ENCODE results near the gene HOXA2.

HOXA2 gene

GRCh38 chr7:27134392-27134791, 31.9 kb upstream of the HOXA2 start:
- no peak for ATAC-seq (replicated peaks)

DNA sequence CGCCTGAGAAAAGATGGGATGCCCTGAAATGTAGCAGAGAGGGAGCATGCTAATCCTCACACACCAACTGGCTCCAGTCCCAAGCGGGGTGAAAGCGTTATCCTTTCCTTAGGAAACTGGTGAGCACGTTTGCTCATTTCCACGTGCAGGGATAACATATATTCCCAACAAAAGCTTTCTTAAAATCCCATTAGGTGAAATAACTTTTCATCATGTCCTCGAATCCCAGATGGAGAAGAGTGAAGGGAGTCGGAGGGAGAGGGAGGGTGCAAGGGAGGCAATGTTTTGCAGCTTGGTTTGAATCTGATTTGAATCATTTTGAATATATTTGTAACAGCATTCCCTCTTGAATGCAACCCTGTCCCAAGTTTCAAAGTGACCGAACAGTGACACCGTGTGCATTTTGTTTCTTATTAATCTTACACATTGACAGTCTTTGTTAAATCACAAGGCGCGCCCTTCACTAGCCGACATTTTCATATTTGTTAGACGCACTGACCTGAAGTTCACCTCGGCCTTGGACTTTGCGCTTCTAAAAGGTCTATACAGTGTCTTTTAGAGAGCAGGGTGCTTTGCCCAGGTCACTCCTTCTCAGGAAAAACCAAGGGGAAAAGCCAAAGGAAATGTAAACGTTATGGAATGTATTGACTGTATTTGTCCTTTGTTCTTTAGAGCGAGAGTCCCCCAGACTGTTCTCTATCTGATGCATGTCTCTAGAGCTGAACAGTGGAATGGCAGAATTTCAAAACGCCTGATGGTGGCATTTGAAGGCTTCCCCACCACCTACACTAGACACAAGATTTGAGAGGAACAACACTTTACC, 31.1 kb upstream of the HOXA2 start:
- no peak for ATAC-seq (replicated peaks)
- Mint-ChIP-seq H3K9me3 (no peaks in the 10 kb centered on the region), H3K27ac (no peak overlapping the region), H3K27me3 (peaks cover 67 to 70% of the 10 kb centered on the region in 2 donors), H3K36me3 (ENCODE audit: insufficient read depth) (peaks cover 6% of the 10 kb centered on the region), H3K4me3 (no peak overlapping the region), H3K4me1 (ENCODE audit: low read depth in 2 of 2) (no peaks in the 10 kb centered on the region)
- no peak for DNase-seq

More at GRCh38 chr7:27134392-27134791, 31.9 kb upstream of the HOXA2 start:
- H3K36me3 Mint-ChIP-seq (ENCODE audit: insufficient read depth) = peaks cover 6% of the 10 kb centered on the region
- H3K27ac Mint-ChIP-seq = no peak overlapping the region
- H3K9me3 Mint-ChIP-seq = no peaks in the 10 kb centered on the region
- H3K27me3 Mint-ChIP-seq = peaks cover 64 to 66% of the 10 kb centered on the region in 2 donors
- H3K4me3 Mint-ChIP-seq = no peak overlapping the region
- H3K4me1 Mint-ChIP-seq (ENCODE audit: low read depth in 2 of 2) = no peaks in the 10 kb centered on the region
- DNase-seq = no peak

DNA sequence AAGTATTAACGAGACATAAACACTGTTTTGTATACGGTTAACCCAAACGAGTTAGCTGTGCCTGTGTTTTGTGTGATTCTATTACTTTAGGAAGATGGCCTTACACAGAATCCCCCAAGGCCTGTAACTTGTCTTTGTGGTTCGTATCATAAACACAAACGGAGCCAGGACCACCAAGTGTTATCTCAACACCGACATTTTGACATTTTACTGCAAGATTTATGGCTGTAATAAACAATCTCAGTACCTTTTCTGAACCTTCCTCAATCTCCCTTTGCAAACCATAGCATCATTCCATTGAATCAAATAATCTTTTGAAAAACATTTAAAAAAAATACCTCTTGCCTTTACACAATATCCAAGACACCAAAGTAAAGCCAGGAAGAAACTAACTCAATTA, 30.5 kb upstream of the HOXA2 start:
- Mint-ChIP-seq H3K4me1 (ENCODE audit: low read depth in 2 of 2) (no peaks in the 10 kb centered on the region), H3K4me3 (no peak overlapping the region), H3K27me3 (peaks cover 65 to 68% of the 10 kb centered on the region in 2 donors), H3K9me3 (no peaks in the 10 kb centered on the region), H3K36me3 (ENCODE audit: insufficient read depth) (peaks cover 6% of the 10 kb centered on the region), H3K27ac (no peak overlapping the region)
- DNase-seq = no peak
- no peak for ATAC-seq (replicated peaks)

GRCh38 chr7:27132214-27132613, 29.7 kb upstream of the HOXA2 start:
- Mint-ChIP-seq H3K9me3 (no peaks in the 10 kb centered on the region), H3K4me3 (peak overlapping the region in 1 of 2 donors; percentile 25), H3K36me3 (ENCODE audit: insufficient read depth) (peaks cover 6% of the 10 kb centered on the region), H3K27me3 (peaks cover 65 to 68% of the 10 kb centered on the region in 2 donors), H3K4me1 (ENCODE audit: low read depth in 2 of 2) (no peaks in the 10 kb centered on the region), H3K27ac (no peak overlapping the region)
- DNase-seq (no peak), ATAC-seq (replicated peaks) (no peak)

- ATAC-seq (replicated peaks) = no peak
- Mint-ChIP-seq H3K4me3 (peak overlapping the region; percentile 59 to 65), H3K27me3 (peaks cover 65 to 70% of the 10 kb centered on the region in 2 donors), H3K27ac (peak overlapping the region in 1 of 2 donors; percentile 6), H3K9me3 (no peaks in the 10 kb centered on the region), H3K36me3 (ENCODE audit: insufficient read depth) (peaks cover 6% of the 10 kb centered on the region), H3K4me1 (ENCODE audit: low read depth in 2 of 2) (no peaks in the 10 kb centered on the region)
- DNase-seq = no peak
Observed at GRCh38 chr7:27131390-27131819, 28.9 kb upstream of the HOXA2 start.

- Mint-ChIP-seq H3K27ac (peak within 1 kb of the TSS in 1 of 2 donors; percentile 6), H3K9me3 (no peaks in the 10 kb centered on the region), H3K36me3 (ENCODE audit: insufficient read depth) (peaks cover 6% of the 10 kb centered on the region), H3K4me1 (ENCODE audit: low read depth in 2 of 2) (no peaks in the 10 kb centered on the region), H3K4me3 (peak within 1 kb of the TSS; percentile 61 to 65), H3K27me3 (peaks cover 65 to 70% of the 10 kb centered on the region in 2 donors)
- ATAC-seq (replicated peaks) = peak; percentile 93
- peak; percentile 65 to 76 (median 74) for DNase-seq
Observed at GRCh38 chr7:27130540-27131389, 28.3 kb upstream of the HOXA2 start, which contains the start of gene HOXA4. HOXA4 (minus strand) TSS chr7:27130757; CDS start chr7:27130733, 24 bp downstream.

DNA sequence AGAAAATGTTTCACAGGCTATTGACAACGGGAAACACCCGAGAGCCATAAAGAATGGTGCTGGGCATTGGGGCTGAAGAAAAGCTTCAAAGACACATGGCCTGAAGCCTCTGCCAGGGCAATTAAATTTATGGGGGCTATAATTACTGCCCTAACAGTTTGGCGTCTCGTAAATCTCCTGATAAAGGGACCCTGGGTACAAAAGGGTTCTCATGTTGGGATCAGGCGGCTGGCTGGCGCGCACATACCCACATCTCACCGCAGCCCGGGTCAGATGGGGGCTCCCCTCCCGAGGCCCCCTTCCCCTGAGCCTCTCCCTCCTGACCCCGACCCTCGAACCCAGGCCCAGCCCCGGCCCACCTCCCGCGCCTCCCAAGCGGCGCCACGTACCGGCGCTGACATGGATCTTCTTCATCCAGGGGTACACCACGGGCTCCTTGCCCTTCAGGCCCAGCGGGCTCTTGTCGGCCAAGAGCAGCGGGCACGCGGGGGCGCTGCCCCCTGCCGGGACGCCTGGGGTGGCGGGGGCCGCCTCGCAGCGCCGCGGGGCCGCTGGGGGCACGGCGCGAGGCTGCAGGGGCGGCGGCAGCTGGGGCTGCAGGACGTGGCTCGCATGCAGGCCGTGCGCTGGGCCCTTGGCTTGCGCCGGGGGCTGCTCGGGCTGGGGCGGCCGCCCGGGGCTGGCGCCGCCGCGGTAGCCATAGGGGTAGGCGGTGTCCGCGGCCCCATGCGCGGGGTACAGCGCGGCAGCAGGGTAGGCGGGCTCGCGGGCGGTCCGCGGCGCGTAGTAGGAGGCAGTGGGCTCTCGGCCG, 27.5 kb upstream of the HOXA2 start:
- Mint-ChIP-seq H3K27me3 (peaks cover 65 to 69% of the 10 kb centered on the region in 2 donors), H3K4me3 (peak overlapping the region; percentile 61 to 65), H3K36me3 (ENCODE audit: insufficient read depth) (peaks cover 6% of the 10 kb centered on the region), H3K27ac (no peak overlapping the region), H3K4me1 (ENCODE audit: low read depth in 2 of 2) (no peaks in the 10 kb centered on the region), H3K9me3 (no peaks in the 10 kb centered on the region)
- DNase-seq (no peak), ATAC-seq (replicated peaks) (peak; percentile 45)

GRCh38 chr7:27128776-27129728, 26.6 kb upstream of the HOXA2 start:
- H3K27ac Mint-ChIP-seq = no peak overlapping the region
- H3K4me3 Mint-ChIP-seq = peak overlapping the region; percentile 61 to 65

DNA sequence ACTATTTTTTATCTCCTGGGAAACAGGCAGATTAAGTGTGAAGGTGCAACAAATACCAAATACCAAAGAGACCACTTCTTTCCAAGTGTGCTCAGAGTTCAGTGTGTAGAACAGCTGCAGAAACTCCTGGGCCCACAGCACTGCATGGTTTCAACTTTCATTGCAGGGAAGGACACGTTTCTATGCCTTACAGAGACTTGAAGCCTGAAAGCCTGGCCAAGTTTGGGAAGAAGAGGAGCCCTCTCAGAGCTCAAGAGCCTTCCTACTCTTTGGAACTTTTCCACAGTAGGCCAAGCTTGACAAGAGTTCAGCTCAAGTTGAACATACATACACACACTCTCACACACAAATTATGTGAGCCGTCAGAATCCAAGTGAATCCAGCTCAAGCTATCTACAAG, 25.6 kb upstream of the HOXA2 start:
- no peak overlapping the region for H3K4me3 Mint-ChIP-seq
- peaks cover 62 to 63% of the 10 kb centered on the region in 2 donors for H3K27me3 Mint-ChIP-seq
- H3K27ac Mint-ChIP-seq = no peak overlapping the region
- DNase-seq = no peak
- H3K36me3 Mint-ChIP-seq (ENCODE audit: insufficient read depth) = peaks cover 6% of the 10 kb centered on the region
- no peaks in the 10 kb centered on the region for H3K4me1 Mint-ChIP-seq (ENCODE audit: low read depth in 2 of 2)
- H3K9me3 Mint-ChIP-seq = no peaks in the 10 kb centered on the region
- no peak for ATAC-seq (replicated peaks)

More at GRCh38 chr7:27128776-27129728, 26.6 kb upstream of the HOXA2 start:
- no peaks in the 10 kb centered on the region for H3K9me3 Mint-ChIP-seq
- H3K27me3 Mint-ChIP-seq = peaks cover 65 to 69% of the 10 kb centered on the region in 2 donors
- no peak for DNase-seq
- ATAC-seq (replicated peaks) = no peak
- no peaks in the 10 kb centered on the region for H3K4me1 Mint-ChIP-seq (ENCODE audit: low read depth in 2 of 2)
- peaks cover 6% of the 10 kb centered on the region for H3K36me3 Mint-ChIP-seq (ENCODE audit: insufficient read depth)

GRCh38 chr7:27126596-27127327, 24.3 kb upstream of the HOXA2 start:
- peaks cover 58 to 60% of the 10 kb centered on the region in 2 donors for H3K27me3 Mint-ChIP-seq
- no peak overlapping the region for H3K4me3 Mint-ChIP-seq
- H3K36me3 Mint-ChIP-seq (ENCODE audit: insufficient read depth) = peaks cover 9% of the 10 kb centered on the region
- no peak for DNase-seq
- no peak overlapping the region for H3K27ac Mint-ChIP-seq
- no peaks in the 10 kb centered on the region for H3K9me3 Mint-ChIP-seq
- ATAC-seq (replicated peaks) = no peak
- no peaks in the 10 kb centered on the region for H3K4me1 Mint-ChIP-seq (ENCODE audit: low read depth in 2 of 2)

DNA sequence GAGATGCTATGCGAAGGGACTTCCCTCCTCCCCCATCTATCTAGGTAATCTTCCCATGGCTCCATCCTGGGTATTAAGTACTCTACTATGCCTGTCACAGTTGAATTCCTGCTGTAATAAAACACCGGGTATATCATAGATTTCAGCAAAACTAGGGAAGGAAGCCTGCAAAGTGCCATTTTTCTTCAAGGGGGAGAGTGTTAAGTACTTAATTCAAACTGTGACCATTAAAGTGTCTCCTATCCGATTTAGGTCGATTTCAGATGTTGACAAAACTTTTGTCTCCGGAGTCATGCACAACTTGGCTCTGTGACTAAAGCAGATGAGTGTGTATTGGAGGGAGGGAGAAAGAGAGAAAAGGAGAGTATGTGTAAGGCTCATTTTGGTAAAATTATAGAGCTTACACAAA, 23.5 kb upstream of the HOXA2 start:
- H3K36me3 Mint-ChIP-seq (ENCODE audit: insufficient read depth) = peaks cover 4% of the 10 kb centered on the region
- DNase-seq (no peak), ATAC-seq (replicated peaks) (no peak)
- H3K4me1 Mint-ChIP-seq (ENCODE audit: low read depth in 2 of 2) = no peaks in the 10 kb centered on the region
- no peak overlapping the region for H3K4me3 Mint-ChIP-seq
- no peaks in the 10 kb centered on the region for H3K9me3 Mint-ChIP-seq
- H3K27me3 Mint-ChIP-seq = peaks cover 54 to 60% of the 10 kb centered on the region in 2 donors
- H3K27ac Mint-ChIP-seq = no peak overlapping the region
